MG63 (cell line): ENCODE results near the gene SPX. TPM values are rescaled to one million over a fixed set of nuclear protein-coding genes. Genes with fewer than 3 reads are reported as not detected.

ENCODE experiments used
- DNase-seq: peaks from one replicate; pipeline ENCODE4 v3.0.0-alpha.2; 2020
- H3K27me3 ChIP-seq: fragments of 250-450 bp; sonication (Bioruptor Pico); 2 replicates; pipeline ENCODE4 v1.5.1; 2020; ENCODE audit warnings: mild to moderate bottlenecking, moderate library complexity
- H3K36me3 ChIP-seq: fragments of 250-450 bp; sonication (Bioruptor Pico); 2 replicates; pipeline ENCODE4 v1.5.1; 2020; ENCODE audit warnings: mild to moderate bottlenecking, moderate library complexity
- H3K4me3 ChIP-seq: fragments of 250-450 bp; sonication (Bioruptor Pico); 2 replicates; pipeline ENCODE4 v1.5.1; 2020; ENCODE audit warnings: mild to moderate bottlenecking, moderate library complexity
- H3K9me3 ChIP-seq: fragments of 250-450 bp; sonication (Bioruptor Pico); 2 replicates; pipeline ENCODE4 v1.5.1; 2020; ENCODE audit warnings: mild to moderate bottlenecking, moderate library complexity
- total RNA-seq: library from RNA; depleted of rRNA; stranded (reverse); fragments of >200 nt; shearing (Covaris generic); gene quantifications from 2 replicates; pipeline ENCODE4 v1.2.3, GENCODE V29; 2014; ENCODE audit warnings: low replicate concordance; rRNA removed

Gene SPX
- total RNA-seq, 1 experiment from 2014 or later, result 6.6 TPM

GRCh38 chr12:21559855-21560569, 33.9 kb downstream of the SPX start:
- Histone ChIP-seq H3K9me3 (no peaks in the 10 kb centered on the region), H3K4me3 (no peak overlapping the region), H3K36me3 (no peaks in the 10 kb centered on the region), H3K27me3 (no peaks in the 10 kb centered on the region)
- DNase-seq, result no peak

GRCh38 chr12:21561158-21561557, 35.1 kb downstream of the SPX start:
- no peaks in the 10 kb centered on the region for H3K27me3 ChIP-seq
- H3K4me3 ChIP-seq, result no peak overlapping the region
- H3K36me3 ChIP-seq, result no peaks in the 10 kb centered on the region
- no peaks in the 10 kb centered on the region for H3K9me3 ChIP-seq
- no peak for DNase-seq

- no peaks in the 10 kb centered on the region for H3K36me3 ChIP-seq
- no peaks in the 10 kb centered on the region for H3K9me3 ChIP-seq
- no peak overlapping the region for H3K4me3 ChIP-seq
- no peaks in the 10 kb centered on the region for H3K27me3 ChIP-seq
- DNase-seq, result no peak
These were observed 36.8 kb downstream of the SPX start for GRCh38 chr12:21562859-21563258.

GRCh38 chr12:21566223-21566906, 40.3 kb downstream of the SPX start:
- no peaks in the 10 kb centered on the region for H3K27me3 ChIP-seq

GRCh38 chr12:21566907-21567394, 40.9 kb downstream of the SPX start:
- Histone ChIP-seq H3K36me3 (no peaks in the 10 kb centered on the region), H3K27me3 (no peaks in the 10 kb centered on the region)
- no peak for DNase-seq

More at GRCh38 chr12:21566223-21566906, 40.3 kb downstream of the SPX start:
- H3K9me3 ChIP-seq, result no peaks in the 10 kb centered on the region
- H3K36me3 ChIP-seq, result no peaks in the 10 kb centered on the region
- DNase-seq, result no peak
- H3K4me3 ChIP-seq, result no peak overlapping the region

GRCh38 chr12:21568115-21568514, 42.0 kb downstream of the SPX start:
- no peaks in the 10 kb centered on the region for H3K36me3 ChIP-seq
- H3K27me3 ChIP-seq, result no peaks in the 10 kb centered on the region
- H3K4me3 ChIP-seq, result no peak overlapping the region
- DNase-seq, result no peak
- H3K9me3 ChIP-seq, result no peaks in the 10 kb centered on the region

More at GRCh38 chr12:21566907-21567394, 40.9 kb downstream of the SPX start:
- Histone ChIP-seq H3K4me3 (no peak overlapping the region), H3K9me3 (no peaks in the 10 kb centered on the region)

GRCh38 chr12:21571046-21571445, 45.0 kb downstream of the SPX start:
- no peak for DNase-seq
- Histone ChIP-seq H3K36me3 (no peaks in the 10 kb centered on the region), H3K4me3 (no peak overlapping the region), H3K9me3 (no peaks in the 10 kb centered on the region), H3K27me3 (no peaks in the 10 kb centered on the region)

- Histone ChIP-seq H3K27me3 (no peaks in the 10 kb centered on the region), H3K36me3 (no peaks in the 10 kb centered on the region), H3K4me3 (no peak overlapping the region), H3K9me3 (no peaks in the 10 kb centered on the region)
- DNase-seq, result no peak
These were observed 47.8 kb downstream of the SPX start for GRCh38 chr12:21573733-21574358.

- Histone ChIP-seq H3K36me3 (no peaks in the 10 kb centered on the region), H3K9me3 (no peaks in the 10 kb centered on the region), H3K4me3 (no peak overlapping the region), H3K27me3 (no peaks in the 10 kb centered on the region)
- no peak for DNase-seq
These were observed 50.3 kb downstream of the SPX start for GRCh38 chr12:21576431-21576830.

GRCh38 chr12:21577516-21577915, 51.4 kb downstream of the SPX start:
- Histone ChIP-seq H3K4me3 (no peak overlapping the region), H3K27me3 (no peaks in the 10 kb centered on the region), H3K9me3 (no peaks in the 10 kb centered on the region)

GRCh38 chr12:21580748-21581516, 54.8 kb downstream of the SPX start:
- no peaks in the 10 kb centered on the region for H3K27me3 ChIP-seq
- no peak for DNase-seq
- H3K9me3 ChIP-seq, result no peaks in the 10 kb centered on the region
- H3K4me3 ChIP-seq, result no peak overlapping the region
- H3K36me3 ChIP-seq, result no peaks in the 10 kb centered on the region

More at GRCh38 chr12:21577516-21577915, 51.4 kb downstream of the SPX start:
- no peak for DNase-seq
- no peaks in the 10 kb centered on the region for H3K36me3 ChIP-seq

Other genes starting within 250 kb of the SPX start
- not detected in 2 replicates for gene SLCO1A2, start 191.4 kb upstream of the SPX start, total RNA-seq
- gene IAPP, start 153.4 kb upstream of the SPX start, total RNA-seq, result not detected in 2 replicates
- gene PYROXD1, start 88.6 kb upstream of the SPX start, total RNA-seq, result 8.1 and 38.1 TPM in 2 replicates
- gene RECQL, start 24.7 kb upstream of the SPX start, total RNA-seq, result 95.0 and 201 TPM in 2 replicates
- gene GOLT1B, start 24.5 kb upstream of the SPX start, total RNA-seq, result 45.6 and 97.8 TPM in 2 replicates
- not detected in 2 replicates for gene GYS2, start 78.6 kb downstream of the SPX start, total RNA-seq
- gene LDHB, start 131.5 kb downstream of the SPX start, total RNA-seq, result 2,316 and 2,927 TPM in 2 replicates
- not detected in 2 replicates for gene KCNJ8, start 248.4 kb downstream of the SPX start, total RNA-seq